Measurements from ENCODE around the gene DDX47. TPM values are rescaled to one million over a fixed set of nuclear protein-coding genes. Genes with fewer than 3 reads are reported as not detected.

Gene DDX47
- total and polyA plus RNA-seq, 2 of the 13 experiments (the other 11 are each of a cell fraction or from before 2014, with no cell fraction given) = 48.5 to 78.7 TPM

DNA sequence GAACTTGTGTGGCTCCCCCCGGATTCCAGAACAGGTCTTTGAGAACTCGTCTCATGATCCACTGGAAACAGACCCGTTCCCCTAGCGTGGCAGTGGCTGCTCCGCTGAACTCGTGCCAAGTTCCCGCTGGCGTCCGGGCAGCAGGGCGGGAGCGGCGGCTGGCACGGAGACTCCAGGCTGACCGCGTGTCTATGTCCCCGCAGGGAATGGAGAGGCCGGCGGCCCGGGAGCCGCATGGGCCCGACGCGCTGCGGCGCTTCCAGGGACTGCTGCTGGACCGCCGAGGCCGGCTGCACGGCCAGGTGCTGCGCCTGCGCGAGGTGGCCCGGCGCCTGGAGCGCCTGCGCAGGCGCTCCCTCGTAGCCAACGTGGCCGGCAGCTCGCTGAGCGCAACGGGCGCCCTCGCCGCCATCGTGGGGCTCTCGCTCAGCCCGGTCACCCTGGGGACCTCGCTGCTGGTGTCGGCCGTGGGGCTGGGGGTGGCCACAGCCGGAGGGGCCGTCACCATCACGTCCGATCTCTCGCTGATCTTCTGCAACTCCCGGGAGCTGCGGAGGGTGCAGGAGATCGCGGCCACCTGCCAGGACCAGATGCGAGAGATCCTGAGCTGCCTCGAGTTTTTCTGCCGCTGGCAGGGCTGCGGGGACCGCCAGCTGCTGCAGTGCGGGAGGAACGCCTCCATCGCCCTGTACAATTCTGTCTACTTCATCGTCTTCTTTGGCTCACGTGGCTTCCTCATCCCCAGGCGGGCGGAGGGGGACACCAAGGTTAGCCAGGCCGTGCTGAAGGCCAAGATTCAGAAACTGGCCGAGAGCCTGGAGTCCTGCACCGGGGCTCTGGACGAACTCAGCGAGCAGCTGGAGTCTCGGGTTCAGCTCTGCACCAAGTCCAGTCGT, 26.2 kb upstream of the DDX47 start (continued):
- TF ChIP-seq ZNF546 (CRISPR knock-in tag; conservative IDR thresholded peaks at IDR 0.05) (peak; percentile 83), HNRNPLL (IDR thresholded peaks at IDR 0.05; ENCODE audit: low read depth, low read length, poor library complexity, severe bottlenecking) (peak; percentile 54), ZNF264 (CRISPR knock-in tag; IDR thresholded peaks at IDR 0.05) (no peak), TOE1 (CRISPR knock-in tag; IDR thresholded peaks at IDR 0.05) (peak; percentile 34; the same call in 1 of the 2 replicates), SRSF9 (IDR thresholded peaks at IDR 0.05; ENCODE audit: borderline replicate concordance, insufficient read depth, low read depth, low read length, poor library complexity, severe bottlenecking) (no peak), ZBTB7B (CRISPR knock-in tag; IDR thresholded peaks at IDR 0.05) (no peak), SMAD3 (CRISPR knock-in tag; IDR thresholded peaks at IDR 0.05) (no peak), ZNF17 (CRISPR knock-in tag; IDR thresholded peaks at IDR 0.05) (no peak), NFKB2 (CRISPR knock-in tag; IDR thresholded peaks at IDR 0.05; ENCODE audit: borderline replicate concordance) (peak; percentile 95), ZNF678 (CRISPR knock-in tag; IDR thresholded peaks at IDR 0.05) (peak; percentile 74; the same call in 1 of the 2 replicates), RFX5 (IDR thresholded peaks at IDR 0.05; ENCODE audit: low read depth, low read length) (no peak), KLF6 (CRISPR knock-in tag; IDR thresholded peaks at IDR 0.05) (peak; percentile 81; the same call in 1 of the 2 replicates), FOXO1 (CRISPR knock-in tag; IDR thresholded peaks at IDR 0.05) (peak; percentile 41; the same call in 1 of the 2 replicates), ZBTB7A (CRISPR knock-in tag; IDR thresholded peaks at IDR 0.05) (peak; percentile 81), ZNF746 (CRISPR knock-in tag; IDR thresholded peaks at IDR 0.05) (no peak), DPF2 (CRISPR knock-in tag; IDR thresholded peaks at IDR 0.05; ENCODE audit: borderline replicate concordance, low read depth) (no peak), KDM3A (CRISPR knock-in tag; IDR thresholded peaks at IDR 0.05; ENCODE audit: low read depth) (0 out of 2 replicates have a peak, but pooled peaks have one; percentile 40), ZNF33A (CRISPR knock-in tag; IDR thresholded peaks at IDR 0.05; ENCODE audit: borderline replicate concordance) (no peak), MEF2D (CRISPR knock-in tag; IDR thresholded peaks at IDR 0.05) (no peak), HHEX (CRISPR knock-in tag; IDR thresholded peaks at IDR 0.05) (no peak), ZNF879 (CRISPR knock-in tag; IDR thresholded peaks at IDR 0.05) (peak; percentile 82; the same call in 1 of the 2 replicates), ZNF232 (CRISPR knock-in tag; IDR thresholded peaks at IDR 0.05; ENCODE audit: borderline replicate concordance) (no peak)
- TF ChIP-seq, protein P1, sequence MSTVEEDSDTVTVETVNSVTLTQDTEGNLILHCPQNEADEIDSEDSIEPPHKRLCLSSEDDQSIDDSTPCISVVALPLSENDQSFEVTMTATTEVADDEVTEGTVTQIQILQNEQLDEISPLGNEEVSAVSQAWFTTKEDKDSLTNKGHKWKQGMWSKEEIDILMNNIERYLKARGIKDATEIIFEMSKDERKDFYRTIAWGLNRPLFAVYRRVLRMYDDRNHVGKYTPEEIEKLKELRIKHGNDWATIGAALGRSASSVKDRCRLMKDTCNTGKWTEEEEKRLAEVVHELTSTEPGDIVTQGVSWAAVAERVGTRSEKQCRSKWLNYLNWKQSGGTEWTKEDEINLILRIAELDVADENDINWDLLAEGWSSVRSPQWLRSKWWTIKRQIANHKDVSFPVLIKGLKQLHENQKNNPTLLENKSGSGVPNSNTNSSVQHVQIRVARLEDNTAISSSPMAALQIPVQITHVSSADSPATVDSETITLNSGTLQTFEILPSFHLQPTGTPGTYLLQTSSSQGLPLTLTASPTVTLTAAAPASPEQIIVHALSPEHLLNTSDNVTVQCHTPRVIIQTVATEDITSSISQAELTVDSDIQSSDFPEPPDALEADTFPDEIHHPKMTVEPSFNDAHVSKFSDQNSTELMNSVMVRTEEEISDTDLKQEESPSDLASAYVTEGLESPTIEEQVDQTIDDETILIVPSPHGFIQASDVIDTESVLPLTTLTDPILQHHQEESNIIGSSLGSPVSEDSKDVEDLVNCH (CRISPR knock-in tag; IDR thresholded peaks at IDR 0.05) = no peak
- TF ChIP-seq, protein P2, sequence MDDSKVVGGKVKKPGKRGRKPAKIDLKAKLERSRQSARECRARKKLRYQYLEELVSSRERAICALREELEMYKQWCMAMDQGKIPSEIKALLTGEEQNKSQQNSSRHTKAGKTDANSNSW (CRISPR knock-in tag; IDR thresholded peaks at IDR 0.05; ENCODE audit: borderline replicate concordance) = peak; percentile 80; the same call in 1 of the 2 replicates
- TF ChIP-seq, protein P3, sequence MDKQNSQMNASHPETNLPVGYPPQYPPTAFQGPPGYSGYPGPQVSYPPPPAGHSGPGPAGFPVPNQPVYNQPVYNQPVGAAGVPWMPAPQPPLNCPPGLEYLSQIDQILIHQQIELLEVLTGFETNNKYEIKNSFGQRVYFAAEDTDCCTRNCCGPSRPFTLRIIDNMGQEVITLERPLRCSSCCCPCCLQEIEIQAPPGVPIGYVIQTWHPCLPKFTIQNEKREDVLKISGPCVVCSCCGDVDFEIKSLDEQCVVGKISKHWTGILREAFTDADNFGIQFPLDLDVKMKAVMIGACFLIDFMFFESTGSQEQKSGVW (CRISPR knock-in tag; IDR thresholded peaks at IDR 0.05; ENCODE audit: borderline replicate concordance) = no peak
- TF ChIP-seq, protein P4, sequence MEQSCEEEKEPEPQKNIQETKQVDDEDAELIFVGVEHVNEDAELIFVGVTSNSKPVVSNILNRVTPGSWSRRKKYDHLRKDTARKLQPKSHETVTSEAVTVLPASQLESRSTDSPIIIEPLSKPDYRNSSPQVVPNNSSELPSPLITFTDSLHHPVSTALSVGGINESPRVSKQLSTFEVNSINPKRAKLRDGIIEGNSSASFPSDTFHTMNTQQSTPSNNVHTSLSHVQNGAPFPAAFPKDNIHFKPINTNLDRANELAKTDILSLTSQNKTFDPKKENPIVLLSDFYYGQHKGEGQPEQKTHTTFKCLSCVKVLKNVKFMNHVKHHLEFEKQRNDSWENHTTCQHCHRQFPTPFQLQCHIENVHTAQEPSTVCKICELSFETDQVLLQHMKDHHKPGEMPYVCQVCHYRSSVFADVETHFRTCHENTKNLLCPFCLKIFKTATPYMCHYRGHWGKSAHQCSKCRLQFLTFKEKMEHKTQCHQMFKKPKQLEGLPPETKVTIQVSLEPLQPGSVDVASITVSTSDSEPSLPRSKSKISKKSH (CRISPR knock-in tag; IDR thresholded peaks at IDR 0.05; ENCODE audit: borderline replicate concordance) = no peak

All from HepG2 (cell line).